ENCODE results near the gene AK6. TPM values are rescaled to one million over a fixed set of nuclear protein-coding genes. Genes with fewer than 3 reads are reported as not detected.

AK6 gene
- total RNA-seq, 1 experiment from 2014 or later, result 97.5 TPM

DNA sequence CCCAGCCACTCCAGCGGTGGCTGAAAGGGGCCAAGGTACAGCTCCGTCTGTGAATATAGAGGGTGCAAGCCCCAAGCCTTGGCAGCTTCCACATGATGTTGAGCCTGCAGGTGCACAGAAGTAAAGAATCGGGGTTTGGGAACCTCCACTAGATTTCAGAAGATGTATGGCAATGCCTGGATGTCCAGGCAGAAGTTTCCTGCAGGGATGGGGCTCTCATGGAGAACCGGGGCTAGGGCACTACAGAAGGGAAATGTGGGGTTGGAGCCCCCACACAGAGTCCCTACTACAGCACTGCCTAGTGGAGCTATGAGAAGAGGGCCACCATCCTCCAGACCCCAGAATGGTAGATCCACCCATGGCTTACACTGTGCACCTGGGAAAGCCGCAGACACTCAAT lies 59.9 kb downstream of the AK6 start:
- TF ChIP-seq EZH2 (IDR thresholded peaks at IDR 0.05; ENCODE audit: borderline replicate concordance, low read depth, low read length, poor library complexity, severe bottlenecking), result no peak
- TF ChIP-seq, protein P1, sequence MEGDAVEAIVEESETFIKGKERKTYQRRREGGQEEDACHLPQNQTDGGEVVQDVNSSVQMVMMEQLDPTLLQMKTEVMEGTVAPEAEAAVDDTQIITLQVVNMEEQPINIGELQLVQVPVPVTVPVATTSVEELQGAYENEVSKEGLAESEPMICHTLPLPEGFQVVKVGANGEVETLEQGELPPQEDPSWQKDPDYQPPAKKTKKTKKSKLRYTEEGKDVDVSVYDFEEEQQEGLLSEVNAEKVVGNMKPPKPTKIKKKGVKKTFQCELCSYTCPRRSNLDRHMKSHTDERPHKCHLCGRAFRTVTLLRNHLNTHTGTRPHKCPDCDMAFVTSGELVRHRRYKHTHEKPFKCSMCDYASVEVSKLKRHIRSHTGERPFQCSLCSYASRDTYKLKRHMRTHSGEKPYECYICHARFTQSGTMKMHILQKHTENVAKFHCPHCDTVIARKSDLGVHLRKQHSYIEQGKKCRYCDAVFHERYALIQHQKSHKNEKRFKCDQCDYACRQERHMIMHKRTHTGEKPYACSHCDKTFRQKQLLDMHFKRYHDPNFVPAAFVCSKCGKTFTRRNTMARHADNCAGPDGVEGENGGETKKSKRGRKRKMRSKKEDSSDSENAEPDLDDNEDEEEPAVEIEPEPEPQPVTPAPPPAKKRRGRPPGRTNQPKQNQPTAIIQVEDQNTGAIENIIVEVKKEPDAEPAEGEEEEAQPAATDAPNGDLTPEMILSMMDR (conservative IDR thresholded peaks at IDR 0.05; ENCODE audit: low read depth, low read length), result no peak
- DNase-seq (ENCODE audit: low spot score), result no peak
- no peak overlapping the region for H3K4me3 ChIP-seq (ENCODE audit: low read depth, low read length, poor library complexity, severe bottlenecking)
- H3K4me1 ChIP-seq (ENCODE audit: insufficient read depth, low read length, poor library complexity, severe bottlenecking), result no peaks in the 10 kb centered on the region
- no peaks in the 10 kb centered on the region for H3K27me3 ChIP-seq (replicated peaks; ENCODE audit: insufficient read depth, low read depth, low read length, poor library complexity)
- CTCF ChIA-PET, result no interaction called here
- no peaks in the 10 kb centered on the region for H3K9me3 ChIP-seq (ENCODE audit: low read depth, low read length, poor library complexity, severe bottlenecking)
- POLR2A ChIA-PET (ENCODE audit: low non-redundant PET), result no interaction called here
- intact Hi-C loops (cut with micrococcal nuclease; ENCODE audit: unreplicated experiment), result no loop called here
- no peaks in the 10 kb centered on the region for H3K36me3 ChIP-seq (ENCODE audit: insufficient read depth, low read length, poor library complexity, severe bottlenecking)
- no peak overlapping the region for H3K27ac ChIP-seq (ENCODE audit: low read depth, low read length, poor library complexity, severe bottlenecking)
- BruUV-seq (replicated peaks), result no TSS peak

DNA sequence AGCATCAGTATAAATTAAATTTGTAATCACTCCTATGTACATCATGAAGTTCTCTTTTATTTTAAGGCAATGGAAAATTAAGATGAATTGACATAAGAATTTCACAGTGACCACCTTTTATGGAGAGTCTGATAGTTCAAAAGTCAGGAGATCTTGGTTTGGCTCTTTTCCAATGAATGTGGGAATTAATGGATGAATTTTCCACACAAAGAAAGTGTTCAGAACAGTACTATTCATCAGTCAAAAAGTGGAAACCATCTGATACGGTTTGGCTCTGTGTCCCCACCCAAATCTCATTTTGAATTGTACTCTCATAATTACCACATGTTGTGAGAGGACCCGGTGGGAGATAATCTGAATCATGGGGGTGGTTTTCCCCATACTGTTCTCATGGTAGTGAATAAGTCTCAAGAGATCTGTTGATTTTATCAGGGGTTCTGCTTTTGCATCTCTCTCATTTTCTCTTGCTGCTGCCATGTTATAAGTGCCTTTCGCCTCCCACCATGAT lies 61.2 kb downstream of the AK6 start:
- Histone ChIP-seq H3K4me1 (ENCODE audit: insufficient read depth, low read length, poor library complexity, severe bottlenecking) (no peaks in the 10 kb centered on the region), H3K27ac (ENCODE audit: low read depth, low read length, poor library complexity, severe bottlenecking) (no peak overlapping the region), H3K36me3 (ENCODE audit: insufficient read depth, low read length, poor library complexity, severe bottlenecking) (no peaks in the 10 kb centered on the region), H3K9me3 (ENCODE audit: low read depth, low read length, poor library complexity, severe bottlenecking) (no peaks in the 10 kb centered on the region), H3K4me3 (ENCODE audit: low read depth, low read length, poor library complexity, severe bottlenecking) (no peak overlapping the region), H3K27me3 (replicated peaks; ENCODE audit: insufficient read depth, low read depth, low read length, poor library complexity) (no peaks in the 10 kb centered on the region)
- no TSS peak for BruUV-seq (replicated peaks)
- DNase-seq (ENCODE audit: low spot score), result no peak
- CTCF ChIA-PET, result no interaction called here
- no peak for TF ChIP-seq EZH2 (IDR thresholded peaks at IDR 0.05; ENCODE audit: borderline replicate concordance, low read depth, low read length, poor library complexity, severe bottlenecking)
- TF ChIP-seq, protein P1 (conservative IDR thresholded peaks at IDR 0.05; ENCODE audit: low read depth, low read length), result no peak
- POLR2A ChIA-PET (ENCODE audit: low non-redundant PET), result no interaction called here
- intact Hi-C loops (cut with micrococcal nuclease; ENCODE audit: unreplicated experiment), result no loop called here

DNA sequence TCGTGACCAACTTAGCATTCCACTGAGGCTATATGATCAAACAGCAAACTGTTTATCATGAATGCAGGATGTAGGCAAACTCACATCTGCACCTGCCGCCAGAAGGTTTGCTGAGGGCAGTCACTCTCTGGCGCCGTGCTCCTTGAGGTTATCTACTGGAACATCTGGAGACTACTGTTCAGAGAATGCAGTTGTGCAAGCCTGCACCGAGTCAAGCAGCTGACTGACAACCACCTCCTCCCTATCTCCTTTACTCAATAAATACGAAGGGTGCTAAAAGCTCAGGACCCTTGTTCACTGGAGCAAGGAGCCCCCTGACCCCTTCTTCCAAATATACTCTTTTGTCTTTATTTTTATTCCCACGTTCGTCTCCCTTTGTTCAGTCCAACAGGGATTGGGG lies 63.8 kb downstream of the AK6 start:
- no peak overlapping the region for H3K4me3 ChIP-seq (ENCODE audit: low read depth, low read length, poor library complexity, severe bottlenecking)
- no peaks in the 10 kb centered on the region for H3K36me3 ChIP-seq (ENCODE audit: insufficient read depth, low read length, poor library complexity, severe bottlenecking)
- H3K27me3 ChIP-seq (replicated peaks; ENCODE audit: insufficient read depth, low read depth, low read length, poor library complexity), result no peaks in the 10 kb centered on the region
- TF ChIP-seq, protein P1 (conservative IDR thresholded peaks at IDR 0.05; ENCODE audit: low read depth, low read length), result no peak
- no peak for TF ChIP-seq EZH2 (IDR thresholded peaks at IDR 0.05; ENCODE audit: borderline replicate concordance, low read depth, low read length, poor library complexity, severe bottlenecking)
- H3K4me1 ChIP-seq (ENCODE audit: insufficient read depth, low read length, poor library complexity, severe bottlenecking), result no peaks in the 10 kb centered on the region
- no peak overlapping the region for H3K27ac ChIP-seq (ENCODE audit: low read depth, low read length, poor library complexity, severe bottlenecking)
- CTCF ChIA-PET, result no interaction called here
- no peaks in the 10 kb centered on the region for H3K9me3 ChIP-seq (ENCODE audit: low read depth, low read length, poor library complexity, severe bottlenecking)
- BruUV-seq (replicated peaks), result no TSS peak
- intact Hi-C loops (cut with micrococcal nuclease; ENCODE audit: unreplicated experiment), result no loop called here
- POLR2A ChIA-PET (ENCODE audit: low non-redundant PET), result no interaction called here
- no peak for DNase-seq (ENCODE audit: low spot score)

Other genes starting within 250 kb of the AK6 start
- 426 and 444 TPM in 2 replicates for gene CCNB1, start 202.4 kb downstream of the AK6 start, total RNA-seq (2021)
- 56.9 and 68.9 TPM in 2 replicates for gene CENPH, start 179.9 kb downstream of the AK6 start, total RNA-seq (2021)
- gene CDK7, start 134.6 kb downstream of the AK6 start, total RNA-seq (2021), result 32.7 and 35.8 TPM in 2 replicates
- gene CCDC125, start 36.7 kb downstream of the AK6 start, total RNA-seq (2021), result 7.4 and 9.4 TPM in 2 replicates
- gene TAF9, start within 50 bp of the AK6 start, total RNA-seq (2021), result 77.2 and 91.4 TPM in 2 replicates
- 19.3 and 27.1 TPM in 2 replicates for gene RAD17, start 298 bp upstream of the AK6 start, total RNA-seq (2021)
- gene MARVELD2, start 45.6 kb upstream of the AK6 start, total RNA-seq (2021), result 0.32 and 0.39 TPM in 2 replicates
- 13.3 and 14.1 TPM in 2 replicates for gene OCLN, start 123.3 kb upstream of the AK6 start, total RNA-seq (2021)
- 58.9 and 59.0 TPM in 2 replicates for gene GTF2H2C, start 190.7 kb upstream of the AK6 start, total RNA-seq (2021)

Data from A673 (cell line).